Liver (tissue), 3 donors: ENCODE data around the gene BSND.

Experiments
- CTCF ChIP-seq: fragments of 150-350 bp; IDR thresholded peaks from 2 replicates; pipeline ENCODE4 v1.5.1; 2017; ENCODE audit warnings: improper control_type of control experiment, low read depth, low read length; ENCODE audit not compliant: missing input control
- FOXA1 ChIP-seq: IDR thresholded peaks from 2 replicates; pipeline ENCODE4 v1.6.1; 2016; ENCODE audit warnings: antibody characterized with exemption
- GABPA ChIP-seq, 2 donors: IDR thresholded peaks in 1 of 2; conservative IDR thresholded peaks in 1 of 2; 2 replicates each; pipeline ENCODE4 v1.6.1; 2016; ENCODE audit warnings: antibody characterized with exemption in 2 of 2, mild to moderate bottlenecking in 1 of 2, moderate library complexity in 1 of 2
- HNF4G ChIP-seq: IDR thresholded peaks from 2 replicates; pipeline ENCODE4 v1.6.1; 2016; ENCODE audit warnings: antibody characterized with exemption
- JUND ChIP-seq, 2 donors: IDR thresholded peaks; 2 replicates each; pipeline ENCODE4 v1.6.1; 2016; ENCODE audit warnings: antibody characterized with exemption in 2 of 2
- MAX ChIP-seq: IDR thresholded peaks from 2 replicates; pipeline ENCODE4 v1.6.1; 2016; ENCODE audit warnings: antibody characterized with exemption
- RAD21 ChIP-seq, 2 donors: IDR thresholded peaks; 2 replicates each; pipeline ENCODE4 v1.6.1; 2016; ENCODE audit warnings: antibody characterized with exemption in 2 of 2, mild to moderate bottlenecking in 2 of 2
- REST ChIP-seq: IDR thresholded peaks from 2 replicates; pipeline ENCODE4 v1.6.1; 2016; ENCODE audit warnings: antibody characterized with exemption, mild to moderate bottlenecking
- RXRA ChIP-seq, 2 donors: IDR thresholded peaks; 2 replicates each; pipeline ENCODE4 v1.6.1; 2017 to 2018; ENCODE audit warnings: antibody characterized with exemption in 2 of 2, mild to moderate bottlenecking in 1 of 2
- SP1 ChIP-seq: IDR thresholded peaks from 2 replicates; pipeline ENCODE4 v1.6.1; 2018; ENCODE audit warnings: antibody characterized with exemption, mild to moderate bottlenecking
- TAF1 ChIP-seq: conservative IDR thresholded peaks from 2 replicates; pipeline ENCODE4 v1.6.1; 2016; ENCODE audit warnings: antibody characterized with exemption, mild to moderate bottlenecking
- YY1 ChIP-seq: IDR thresholded peaks from 2 replicates; pipeline ENCODE4 v1.6.1; 2016; ENCODE audit warnings: antibody characterized with exemption, mild to moderate bottlenecking
- ZBTB33 ChIP-seq: IDR thresholded peaks from 2 replicates; pipeline ENCODE4 v1.6.1; 2016; ENCODE audit warnings: antibody characterized with exemption
- donor health status: healthy.
- donor health status: healthy.

- TF ChIP-seq CTCF: no peak
- TF ChIP-seq MAX: no peak
- TF ChIP-seq GABPA (IDR thresholded peaks at IDR 0.05 in 1 of 2, conservative IDR thresholded peaks at IDR 0.05 in 1 of 2): no peak
- no peak for TF ChIP-seq YY1
- TF ChIP-seq TAF1: no peak
- no peak for TF ChIP-seq FOXA1
- no peak for TF ChIP-seq REST
- no peak for TF ChIP-seq RAD21 (IDR thresholded peaks at IDR 0.05)
- no peak for TF ChIP-seq JUND (IDR thresholded peaks at IDR 0.05)
- TF ChIP-seq RXRA (IDR thresholded peaks at IDR 0.05): no peak
- no peak for TF ChIP-seq ZBTB33
- TF ChIP-seq SP1: no peak
- TF ChIP-seq HNF4G: no peak
Observed at GRCh38 chr1:55015731-55016620, 17.2 kb downstream of the BSND start.
